ENCODE data around the gene PAN3.

Gene PAN3

GRCh38 chr13:28338742-28339141, 200.4 kb downstream of the PAN3 start:
- DNase-seq (ENCODE audit: low read depth) = no peak

- peak; percentile 45 for DNase-seq (ENCODE audit: low read depth)
These were observed 201.1 kb downstream of the PAN3 start for GRCh38 chr13:28339419-28339818.

GRCh38 chr13:28340272-28340793, 202.0 kb downstream of the PAN3 start:
- DNase-seq (ENCODE audit: low read depth) = no peak

GRCh38 chr13:28342251-28342650, 203.9 kb downstream of the PAN3 start:
- DNase-seq (ENCODE audit: low read depth) = no peak

- no peak for DNase-seq (ENCODE audit: low read depth)
These were observed 205.8 kb downstream of the PAN3 start for GRCh38 chr13:28344163-28344562.

Measured in non-pigmented ciliary epithelial cell (primary cell).